ENCODE measurements around the gene EPS8.

EPS8 gene

DNA sequence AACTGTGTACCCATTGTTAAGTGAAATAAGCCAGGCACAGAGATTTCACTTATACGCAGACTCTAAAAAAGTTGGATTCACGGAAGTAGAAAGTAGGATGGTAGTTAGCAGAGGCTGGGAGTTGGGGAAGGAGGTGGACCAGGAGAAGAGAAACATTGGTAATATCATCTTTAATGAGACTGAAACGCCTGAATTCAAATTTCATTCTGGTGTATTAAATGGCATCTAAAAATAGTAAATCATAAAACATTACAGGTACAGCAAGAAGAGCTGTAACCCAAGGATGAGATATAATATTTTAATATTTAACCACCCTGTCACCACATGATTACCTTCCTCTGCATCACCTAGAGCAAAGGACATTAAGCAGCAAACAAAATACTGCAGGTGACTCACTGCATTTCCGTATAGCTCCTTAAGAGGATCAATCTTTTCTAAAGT is 99.4 kb downstream of the EPS8 start:
- no peak for DNase-seq (ENCODE audit: low read depth)

DNA sequence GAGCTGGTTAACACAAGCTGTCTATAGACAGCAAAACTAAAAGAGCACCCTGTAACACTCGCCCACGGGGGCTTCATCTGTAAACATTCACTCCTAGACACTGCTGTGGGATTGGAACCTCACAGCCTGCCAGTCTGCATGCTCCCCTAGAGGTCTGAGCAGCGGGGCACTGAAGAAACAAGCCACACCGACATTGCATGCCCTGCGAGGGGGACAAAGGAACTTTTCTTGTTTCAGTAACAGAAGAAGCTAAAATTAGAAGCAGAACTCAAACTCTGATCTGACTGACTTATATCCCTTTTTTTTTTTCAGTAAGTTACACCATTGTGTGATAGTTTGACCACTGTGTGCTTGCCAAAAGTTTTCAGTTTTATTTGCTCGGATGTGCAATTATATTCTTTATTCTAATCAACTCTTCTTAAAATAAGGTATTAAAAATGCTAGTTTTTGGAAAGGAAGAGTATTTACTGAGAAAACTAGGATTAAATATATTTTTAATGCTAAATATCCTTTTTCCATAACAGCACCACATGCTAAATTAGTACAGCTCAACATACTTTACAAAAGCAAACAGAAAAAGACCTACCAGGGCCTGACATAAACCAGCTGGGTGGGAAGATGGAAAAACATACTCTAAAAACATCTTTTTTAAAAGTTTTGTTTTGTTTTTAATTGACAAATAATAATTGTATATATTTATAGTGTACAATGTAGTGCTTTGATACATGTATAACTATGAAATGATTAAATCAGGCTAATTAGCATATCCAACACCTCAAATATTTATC is 100.2 kb downstream of the EPS8 start:
- DNase-seq (ENCODE audit: low read depth) = no peak

DNA sequence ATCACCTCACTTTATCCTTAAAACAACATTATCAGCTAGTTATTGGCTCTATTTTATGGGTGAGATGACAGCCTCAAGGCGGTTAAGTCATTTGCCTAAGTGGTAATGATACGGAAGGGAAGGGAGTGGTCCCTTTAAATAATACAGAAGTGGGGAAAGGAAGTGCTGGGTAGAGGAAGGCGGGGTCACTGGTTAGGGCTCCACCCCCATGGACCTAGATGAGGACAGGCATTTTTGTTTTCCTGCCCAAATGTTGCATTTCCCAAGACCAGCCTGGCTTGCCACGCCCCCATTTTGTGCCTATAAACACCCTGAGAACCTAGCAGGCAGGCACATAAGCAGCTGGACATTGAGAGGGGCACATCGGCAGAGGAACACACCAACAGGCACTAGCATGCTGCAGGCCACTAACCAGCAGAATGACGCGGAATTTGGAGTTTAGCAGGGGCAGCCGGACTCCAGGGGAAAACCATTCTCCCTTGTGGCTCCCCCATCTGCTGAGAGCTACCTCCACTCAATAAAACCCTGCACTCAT is 100.9 kb downstream of the EPS8 start:
- DNase-seq (ENCODE audit: low read depth) = no peak

DNA sequence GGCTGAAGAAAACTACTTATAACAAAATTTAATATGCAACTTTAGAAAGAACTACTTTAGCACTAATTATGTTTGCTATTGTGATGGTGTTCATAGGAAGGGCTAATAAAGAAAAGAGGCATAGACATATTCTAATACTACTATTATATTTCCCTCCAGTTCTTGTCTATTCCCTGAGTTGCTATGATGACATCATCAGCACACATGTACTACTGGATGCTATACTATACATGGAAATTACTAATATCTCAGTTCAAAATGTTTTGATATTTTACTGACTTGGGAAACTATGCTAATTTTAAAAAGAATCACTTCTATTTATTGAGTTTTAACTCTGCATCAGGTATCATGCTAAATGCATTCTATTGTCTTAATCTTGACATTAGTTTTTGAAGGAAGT is 101.6 kb downstream of the EPS8 start:
- DNase-seq (ENCODE audit: low read depth) = no peak

DNA sequence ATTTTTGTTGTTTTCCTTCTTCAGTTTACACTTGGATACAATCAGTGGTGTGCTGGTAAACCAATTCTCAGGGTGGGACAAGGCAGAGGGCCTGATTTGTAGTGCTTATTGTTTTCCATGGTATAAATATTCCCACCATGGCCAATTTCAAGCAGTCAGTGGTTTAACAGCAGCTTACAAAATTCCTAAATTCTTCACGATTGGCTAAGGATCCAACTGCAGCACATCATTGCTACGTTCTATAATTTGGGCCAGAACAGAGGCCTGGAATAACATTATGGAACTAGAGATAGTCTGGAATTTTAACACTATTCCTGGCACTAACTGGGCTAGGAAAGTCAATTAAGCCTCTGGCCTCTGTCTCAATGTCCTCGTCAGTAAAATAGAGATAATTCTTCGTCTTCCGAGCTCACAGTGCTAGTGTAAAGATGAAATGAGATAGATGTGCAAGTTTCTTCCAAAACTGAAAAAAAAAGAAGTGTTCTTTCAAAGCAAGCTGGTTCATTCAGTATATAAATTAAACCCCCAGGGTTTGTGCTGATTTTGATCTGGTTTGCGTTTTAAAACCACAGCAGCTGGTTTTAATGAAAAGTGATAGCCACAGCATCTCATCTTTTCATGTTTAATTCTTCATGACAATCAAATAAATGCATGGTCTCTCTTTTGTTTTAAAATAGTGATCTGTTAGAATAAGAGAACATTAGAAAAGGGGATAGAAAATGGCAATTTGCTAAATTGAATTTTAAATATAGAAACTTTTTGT is 104.1 kb downstream of the EPS8 start:
- DNase-seq (ENCODE audit: low read depth) = no peak

DNA sequence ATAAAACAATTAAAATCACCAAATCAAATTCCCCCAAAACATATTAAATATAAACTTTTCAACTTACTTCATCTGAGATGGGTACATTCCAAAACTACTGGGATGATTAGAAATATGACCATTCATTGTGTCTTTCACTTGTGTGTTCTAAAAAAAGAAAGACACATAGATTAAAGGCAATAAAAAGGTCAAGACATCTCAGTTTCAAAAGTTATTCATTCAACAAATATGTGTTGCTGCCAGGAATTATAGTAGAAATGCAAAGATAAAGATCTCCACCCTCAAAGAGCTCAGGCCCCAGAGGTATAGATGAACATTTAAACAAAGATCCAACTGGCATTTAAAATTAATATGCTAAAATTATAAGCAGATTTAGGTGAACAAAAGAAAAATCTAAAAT is 106.4 kb downstream of the EPS8 start:
- DNase-seq (ENCODE audit: low read depth) = no peak

DNA sequence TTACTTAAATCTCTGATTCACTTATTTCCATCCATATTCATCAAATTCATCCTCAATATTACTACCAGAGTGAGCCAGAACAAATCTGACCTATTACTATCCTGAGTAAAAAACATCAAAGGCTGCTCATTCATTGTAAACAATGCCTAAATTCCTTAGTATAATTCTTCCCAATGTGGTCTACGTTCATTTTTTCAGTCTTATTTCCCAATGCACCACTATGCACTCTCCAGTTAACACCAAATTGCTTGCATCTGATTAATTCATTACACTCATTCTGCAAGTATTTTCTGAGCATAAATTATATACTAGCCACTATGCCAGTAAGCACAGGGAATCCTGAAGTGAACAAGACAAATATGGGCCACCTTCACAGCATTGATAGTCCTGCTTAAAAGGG is 110.0 kb downstream of the EPS8 start:
- DNase-seq (ENCODE audit: low read depth) = no peak

DNA sequence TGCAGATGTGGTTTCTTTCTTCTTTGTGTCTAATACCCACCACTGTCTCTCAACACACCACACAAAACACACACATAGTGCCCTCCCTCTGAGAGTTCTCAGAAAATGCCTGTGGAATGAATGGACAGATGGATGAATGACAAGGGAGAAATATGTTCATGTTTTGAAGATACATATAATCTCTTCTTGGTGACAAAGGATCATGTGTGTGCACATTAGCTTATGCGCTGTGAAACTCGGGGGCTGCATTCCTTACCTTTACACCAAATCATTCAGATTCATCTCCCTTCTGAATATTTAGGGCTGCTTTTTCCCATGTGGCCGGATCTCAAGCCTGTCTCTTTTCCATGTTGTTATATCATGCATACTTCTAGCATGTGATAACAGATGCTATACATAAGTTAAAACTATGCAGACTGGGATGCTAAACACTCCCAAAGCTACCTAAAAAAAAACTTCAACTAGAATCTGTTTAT is 111.4 kb downstream of the EPS8 start:
- no peak for DNase-seq (ENCODE audit: low read depth)

DNA sequence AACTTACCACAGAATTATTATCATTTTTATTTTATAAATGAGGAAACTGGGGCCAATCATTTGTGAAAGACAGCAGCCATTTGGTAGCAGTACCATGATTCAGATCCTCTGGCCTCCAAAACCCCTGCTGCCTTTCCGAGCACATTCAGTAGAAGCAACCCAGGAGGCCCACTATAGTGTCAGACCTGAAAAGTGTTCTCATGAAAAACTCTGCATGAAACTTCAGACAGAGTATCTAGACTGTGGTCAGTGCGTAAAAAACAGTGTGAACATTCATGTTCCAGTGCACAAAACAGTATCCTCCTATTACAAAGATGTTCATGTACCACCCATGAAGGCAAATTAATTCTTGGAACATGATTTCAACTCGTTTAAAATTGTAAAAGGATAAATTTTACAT is 112.0 kb downstream of the EPS8 start:
- no peak for DNase-seq (ENCODE audit: low read depth)

DNA sequence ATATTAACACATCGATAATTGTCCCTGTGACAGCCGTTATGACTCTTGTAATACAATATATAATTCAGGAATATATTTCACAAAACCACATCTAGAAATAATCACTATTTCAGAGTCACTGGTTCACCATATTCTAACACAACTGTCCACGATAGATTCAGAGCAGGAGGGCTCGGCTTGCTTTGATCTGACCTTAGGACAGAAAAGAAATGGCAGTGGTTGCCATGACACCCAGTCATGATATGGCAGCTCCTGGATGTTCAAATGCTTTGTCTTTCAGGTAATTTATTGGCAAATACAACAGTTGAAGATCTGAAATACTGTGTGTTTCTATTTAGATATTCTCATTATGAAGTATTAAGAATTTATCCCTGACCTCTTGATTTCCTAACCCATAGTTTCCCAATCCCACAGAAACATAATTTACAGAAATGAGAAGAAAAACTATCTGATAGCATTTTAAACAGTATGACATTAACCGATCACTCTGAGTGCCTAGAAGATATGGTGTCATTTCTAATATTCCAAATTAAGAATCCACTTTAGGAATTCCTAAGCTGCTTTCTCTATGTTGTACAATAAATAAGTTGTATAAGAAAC is 116.4 kb downstream of the EPS8 start:
- DNase-seq (ENCODE audit: low read depth) = no peak

DNA sequence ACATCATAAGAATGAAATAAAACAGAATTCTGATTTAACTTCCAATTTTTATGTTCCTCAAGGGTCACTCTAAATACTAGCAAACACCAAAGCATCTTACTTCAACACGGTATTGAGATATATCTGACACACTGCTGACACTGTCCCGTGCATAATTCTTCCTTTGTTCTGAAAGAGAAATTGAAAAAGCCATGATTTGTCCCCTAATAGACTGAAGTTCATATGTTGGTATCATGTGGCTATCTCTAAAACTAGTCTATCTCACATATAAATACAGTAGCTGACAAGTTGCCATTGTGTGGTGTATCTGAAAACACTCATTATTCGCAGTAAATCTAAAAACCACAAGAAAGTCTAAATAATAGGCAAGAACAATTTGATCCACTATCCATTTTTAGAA is 118.4 kb downstream of the EPS8 start:
- DNase-seq (ENCODE audit: low read depth) = no peak

DNA sequence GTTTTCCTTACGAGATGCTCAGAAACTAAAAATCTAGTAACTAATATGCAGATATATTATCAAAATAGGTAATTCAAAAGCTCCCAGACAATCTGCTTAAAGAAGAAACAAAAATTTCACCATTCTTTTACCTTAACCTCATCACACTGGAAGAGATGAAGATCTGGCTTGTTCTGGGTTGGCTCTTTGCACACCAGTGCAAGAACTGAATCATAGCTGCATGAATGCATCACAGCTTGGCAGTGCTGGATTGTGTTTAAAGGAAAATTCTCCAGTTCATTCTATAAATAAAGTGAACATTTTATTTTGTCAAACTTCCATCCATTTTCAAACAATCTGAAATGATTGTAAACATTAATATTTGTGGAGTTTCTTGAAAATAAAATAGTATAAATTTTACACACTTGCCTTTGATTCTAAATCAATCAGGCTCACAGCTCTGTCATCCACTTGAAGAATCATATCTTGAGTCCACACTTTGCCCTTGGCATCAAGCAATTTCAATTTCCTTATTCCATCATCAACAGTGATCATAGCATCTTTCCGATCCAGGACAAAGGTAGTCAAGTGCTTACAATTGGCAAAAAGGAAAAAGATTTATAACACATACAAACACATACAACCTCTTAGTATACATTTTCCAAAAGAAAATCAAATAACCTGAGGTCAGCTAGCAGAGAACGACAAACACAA is 119.8 kb downstream of the EPS8 start:
- DNase-seq (ENCODE audit: low read depth) = no peak

DNA sequence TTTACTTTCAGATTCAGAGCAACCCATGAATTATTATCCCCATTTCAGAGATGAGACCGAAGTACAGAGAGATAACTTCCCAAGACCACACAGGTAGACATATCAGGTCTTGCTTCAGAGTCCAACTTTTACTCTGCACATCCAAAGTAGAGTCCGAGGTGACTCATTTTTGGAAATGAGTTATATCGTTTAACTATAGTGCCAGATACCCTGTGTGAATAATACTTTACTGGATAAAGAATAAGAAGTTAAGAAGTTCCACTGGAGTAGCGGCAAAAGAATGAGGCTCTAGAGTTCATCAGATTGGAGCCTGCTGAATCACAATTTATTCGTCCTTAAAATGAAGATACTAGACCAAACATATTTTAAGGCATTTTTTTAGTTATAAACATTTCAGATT is 124.7 kb downstream of the EPS8 start:
- no peak for DNase-seq (ENCODE audit: low read depth)

DNA sequence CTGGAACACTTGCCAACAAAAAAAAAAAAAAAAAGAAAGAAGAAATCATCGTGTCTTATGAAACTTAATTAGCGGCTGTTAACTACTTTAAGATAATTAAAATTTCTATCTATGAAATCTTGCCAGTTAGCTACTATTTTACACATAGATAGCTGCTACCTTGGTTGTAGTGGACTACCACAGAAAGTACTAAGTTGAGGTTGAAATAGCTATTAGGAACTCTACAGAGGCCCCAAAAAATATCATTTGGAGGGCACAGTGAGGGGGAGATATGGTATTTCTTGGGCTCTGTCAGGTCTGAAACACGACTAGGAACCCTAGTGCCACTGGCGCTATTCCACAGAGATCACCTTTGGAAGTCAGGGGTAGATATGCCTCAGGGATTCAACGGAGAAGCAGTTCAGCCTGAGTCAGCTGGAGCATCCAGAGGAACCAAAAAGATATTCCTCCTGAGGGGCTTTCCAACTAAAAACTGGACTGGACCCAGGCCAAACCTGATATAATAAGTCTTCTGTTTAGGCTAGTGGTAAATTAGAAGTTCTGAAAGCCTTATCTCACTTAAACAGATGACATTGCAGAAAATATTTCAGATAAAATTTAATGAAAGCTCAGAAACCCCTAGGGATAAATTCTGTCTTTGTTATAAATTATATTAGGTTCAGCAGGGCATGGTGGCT is 126.1 kb downstream of the EPS8 start:
- DNase-seq (ENCODE audit: low read depth) = no peak

DNA sequence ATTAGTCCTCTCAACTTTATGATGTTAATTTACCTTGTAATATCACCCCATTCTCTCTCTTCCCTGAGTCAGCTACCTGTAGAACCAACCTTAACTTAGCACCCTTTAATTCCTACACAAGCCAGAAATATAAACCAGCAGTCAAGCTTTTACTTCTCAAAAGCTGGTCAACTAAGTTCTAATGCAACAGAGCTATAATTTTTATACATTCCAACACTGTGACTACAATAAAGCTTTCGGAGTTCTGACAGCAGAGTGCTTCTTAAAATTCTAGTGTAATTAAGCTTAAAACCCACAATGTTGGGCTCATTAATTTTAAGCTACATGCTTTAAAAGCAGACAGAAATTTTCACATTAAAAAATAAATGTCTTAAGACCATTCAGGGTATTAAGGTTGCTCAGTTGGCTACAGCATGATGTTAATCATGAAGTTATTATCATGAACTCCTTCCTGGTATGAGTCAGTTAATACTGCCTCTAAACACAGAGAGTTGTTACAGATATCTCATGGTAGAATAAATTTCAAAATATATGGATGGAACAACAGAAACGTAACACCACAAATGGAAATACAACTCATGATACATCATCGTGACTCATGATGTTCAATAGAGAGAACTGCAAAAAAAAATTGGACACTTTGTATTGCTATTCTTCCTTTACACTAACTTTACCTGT is 126.7 kb downstream of the EPS8 start:
- no peak for DNase-seq (ENCODE audit: low read depth)

DNA sequence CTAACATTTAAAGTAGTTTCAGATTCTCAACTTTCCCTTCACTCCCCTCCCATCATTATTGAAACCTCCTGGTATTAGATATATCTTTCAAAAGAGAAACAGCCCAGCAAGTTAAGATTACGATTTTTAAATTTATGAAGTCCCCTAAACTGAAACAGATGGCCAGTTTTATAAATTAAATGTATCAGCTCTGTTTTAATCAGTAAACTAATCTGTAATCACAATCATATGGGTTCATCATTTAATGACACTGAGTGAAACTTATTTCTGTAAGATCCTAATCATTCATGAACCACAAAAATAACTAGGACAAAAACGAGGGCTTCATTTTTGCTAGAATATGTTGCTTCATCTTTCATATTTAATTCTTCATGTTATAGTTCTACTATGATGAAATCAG is 137.8 kb downstream of the EPS8 start:
- no peak for DNase-seq (ENCODE audit: low read depth)

DNA sequence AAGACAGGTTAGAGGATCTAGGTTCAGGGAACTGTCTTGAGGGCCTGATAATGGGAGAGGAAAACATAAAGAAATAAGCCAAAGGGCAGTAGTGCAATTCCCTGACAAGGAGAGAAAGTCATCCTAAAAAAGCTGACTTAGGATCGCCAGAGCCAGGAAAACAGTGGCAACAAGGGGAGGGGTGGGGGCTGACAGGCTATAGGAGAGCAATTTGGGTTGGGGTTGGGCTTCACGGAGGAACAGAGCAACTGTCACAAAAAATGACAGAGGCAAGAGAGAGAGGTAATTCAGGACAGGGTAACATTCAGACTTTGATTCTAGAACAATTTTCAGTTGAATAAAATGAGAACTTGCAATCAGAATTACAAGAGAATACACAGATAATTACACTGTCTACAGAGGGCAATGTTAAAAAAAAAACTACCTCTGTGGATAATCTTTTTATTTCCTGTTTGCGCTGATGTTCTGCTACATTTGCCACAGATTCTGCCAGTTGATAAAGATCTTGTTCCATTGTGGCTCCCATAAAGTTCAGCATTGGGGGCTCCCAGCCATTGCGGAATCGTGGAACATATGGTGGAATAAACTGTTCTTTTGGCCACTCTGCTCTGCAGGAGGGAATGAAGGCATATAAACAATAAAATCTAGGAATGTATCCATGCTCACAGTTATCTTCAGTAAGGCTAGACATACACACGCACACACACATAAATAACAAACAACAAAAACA is 138.6 kb downstream of the EPS8 start:
- DNase-seq (ENCODE audit: low read depth) = no peak

DNA sequence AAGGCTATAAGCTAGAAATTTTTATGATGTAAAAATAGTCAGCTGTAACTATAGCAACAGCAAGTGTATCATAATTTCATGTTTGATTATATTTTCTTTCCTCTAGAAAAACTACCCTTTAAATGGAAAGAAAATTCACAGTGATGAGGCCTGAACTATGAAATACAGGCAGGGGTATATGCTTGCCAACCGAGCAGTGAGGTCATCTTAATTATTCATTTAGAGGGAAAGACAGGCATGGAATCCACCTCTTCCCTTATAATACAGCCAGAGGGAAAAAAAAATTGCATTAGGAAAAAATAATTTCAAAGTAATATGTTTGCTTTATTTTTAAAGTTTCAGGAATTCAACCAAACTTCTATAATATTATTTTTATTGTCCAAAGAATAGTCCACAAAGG is 139.8 kb downstream of the EPS8 start:
- DNase-seq (ENCODE audit: low read depth) = no peak

DNA sequence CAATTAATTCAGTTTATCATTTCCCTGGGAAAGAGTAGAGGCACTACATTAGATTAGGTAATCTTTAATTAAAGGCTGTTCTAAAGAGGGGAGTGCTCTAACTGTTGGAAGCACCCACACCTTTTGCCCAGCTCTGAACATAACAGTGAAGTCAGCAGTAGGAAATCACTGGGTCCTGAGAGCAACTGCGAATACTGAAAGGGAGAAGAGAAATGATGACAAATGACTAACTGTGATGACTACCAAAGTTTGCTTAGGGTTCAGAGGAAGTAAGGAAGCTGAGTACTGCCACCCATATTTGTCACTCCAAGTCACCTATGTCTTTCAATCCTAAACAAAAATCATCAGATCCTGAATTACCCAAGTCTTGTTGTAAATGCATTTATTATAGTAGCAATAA is 140.6 kb downstream of the EPS8 start:
- no peak for DNase-seq (ENCODE audit: low read depth)

DNA sequence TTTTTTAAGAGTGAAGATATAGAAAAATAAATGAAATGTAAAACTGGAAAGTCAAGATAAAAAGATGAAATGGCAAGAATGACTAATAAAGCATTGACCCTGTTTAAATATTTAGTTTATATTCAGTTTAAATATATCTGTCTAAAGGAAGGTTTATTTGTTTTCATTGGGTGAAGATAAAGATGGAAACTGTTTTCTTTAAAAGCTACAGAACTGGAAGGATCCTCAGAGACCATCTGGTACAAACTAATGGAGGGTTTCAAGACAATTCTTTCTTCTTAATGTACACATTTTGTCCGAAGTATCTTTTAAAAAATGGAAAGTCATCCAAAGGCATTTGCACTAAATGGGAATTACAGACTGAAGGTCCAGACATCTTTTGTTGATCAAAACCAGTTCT is 142.6 kb downstream of the EPS8 start:
- no peak for DNase-seq (ENCODE audit: low read depth)
